ENCODE measurements around the gene SLC9A3.
"Not testable (repeated sequence)": the region's sequence is repeated elsewhere in the genome, so short reads cannot be mapped to it uniquely, and the experiment has no call there.

SLC9A3 gene

DNA sequence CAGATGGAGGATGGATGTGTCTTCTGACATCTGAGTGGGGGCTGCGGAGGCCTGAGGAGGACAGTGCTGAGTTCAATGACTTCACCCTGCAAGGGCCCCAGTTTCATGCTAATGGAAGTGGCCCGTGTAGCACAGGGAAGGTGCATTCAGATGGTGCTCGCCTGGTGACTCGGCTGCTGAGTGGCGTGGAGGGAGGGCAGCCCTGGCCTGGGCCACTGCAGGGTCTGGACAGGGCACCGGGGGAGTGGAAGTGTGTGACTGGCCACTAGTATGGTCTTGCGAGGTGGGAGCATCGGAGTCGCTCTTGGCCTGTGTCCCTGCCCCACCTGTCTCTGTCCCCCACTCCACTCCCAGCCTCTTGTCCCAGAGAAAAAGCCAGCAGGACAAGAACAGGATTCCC is 1.7 kb upstream of the SLC9A3 start:
- no peak for DNase-seq (ENCODE audit: low read depth)

DNA sequence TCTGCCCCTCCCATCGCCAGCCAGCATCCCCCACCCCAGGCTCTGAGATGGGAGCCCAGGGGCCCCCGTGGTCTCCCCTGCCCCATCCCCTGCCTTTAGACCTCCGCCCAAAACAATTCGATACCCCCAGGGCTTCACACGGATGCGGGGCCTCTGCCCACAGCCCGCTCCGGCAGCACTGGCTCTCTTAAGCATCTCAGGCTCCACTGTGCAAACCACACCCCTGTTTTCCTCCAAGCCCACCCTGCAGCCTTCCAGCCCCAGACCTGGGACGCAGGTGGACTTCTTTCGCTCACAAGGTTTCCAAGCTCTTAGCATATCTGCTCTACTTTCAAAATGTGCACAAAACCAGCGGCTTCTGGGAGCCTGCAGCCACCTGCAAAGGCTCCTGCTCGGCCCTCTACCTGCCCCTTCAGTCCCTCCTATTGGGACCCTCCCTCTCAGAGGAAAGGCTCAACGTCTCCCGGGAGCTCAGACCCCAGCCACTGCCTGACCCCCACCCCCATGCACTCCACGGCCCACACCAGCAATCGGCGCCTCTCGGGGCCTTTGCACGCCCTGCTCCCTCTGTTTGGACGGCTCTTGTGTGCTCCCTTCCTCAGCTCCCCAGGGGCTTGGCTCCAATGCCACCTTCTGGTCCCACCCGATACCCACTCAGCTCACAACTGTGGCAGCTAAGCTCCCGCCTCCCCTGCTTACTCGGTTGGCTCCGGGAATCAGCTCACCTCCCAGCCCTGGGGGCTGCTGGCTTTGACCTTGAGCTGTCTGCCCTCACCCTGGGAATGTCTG is 918 bp upstream of the SLC9A3 start:
- DNase-seq (ENCODE audit: low read depth) = no peak

DNA sequence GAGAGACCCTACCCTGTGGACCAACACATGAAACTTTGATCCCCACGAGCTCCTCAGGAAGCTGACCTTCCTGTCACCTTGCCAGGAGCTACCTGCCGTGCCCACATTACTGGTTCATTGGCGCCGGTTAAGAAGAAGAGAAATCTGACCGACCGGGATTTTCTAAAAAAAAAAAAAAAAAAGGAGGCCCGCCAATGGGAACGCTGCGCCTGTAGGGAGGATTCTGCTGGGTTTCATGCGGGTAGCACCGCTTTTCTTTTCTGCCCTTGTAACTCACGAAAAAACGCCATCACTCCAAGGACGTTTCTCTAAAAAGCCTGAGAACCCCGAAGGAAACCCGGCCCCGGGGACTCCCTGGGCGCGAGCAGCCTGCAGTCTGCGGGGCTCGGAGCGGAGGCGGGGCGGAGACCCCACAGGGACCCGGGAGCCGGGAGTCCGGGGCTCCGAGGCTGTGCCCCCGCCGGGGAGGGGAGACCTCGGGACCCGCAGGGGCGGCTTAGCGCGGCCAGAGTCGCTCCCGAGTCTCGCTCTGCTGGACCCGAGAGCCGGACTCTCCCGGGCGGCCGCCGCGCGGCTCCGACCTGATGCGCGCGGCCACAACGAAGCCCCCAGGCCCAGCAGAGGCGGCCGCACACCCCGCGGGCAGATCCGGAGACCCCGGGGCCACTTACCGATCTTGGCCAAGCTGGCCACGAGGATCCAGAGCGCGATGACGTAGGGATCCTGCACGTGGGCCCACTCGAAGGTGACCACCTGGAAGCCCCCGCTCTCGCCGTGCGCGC is 617 bp downstream of the SLC9A3 start:
- DNase-seq (ENCODE audit: low read depth) = no peak

DNA sequence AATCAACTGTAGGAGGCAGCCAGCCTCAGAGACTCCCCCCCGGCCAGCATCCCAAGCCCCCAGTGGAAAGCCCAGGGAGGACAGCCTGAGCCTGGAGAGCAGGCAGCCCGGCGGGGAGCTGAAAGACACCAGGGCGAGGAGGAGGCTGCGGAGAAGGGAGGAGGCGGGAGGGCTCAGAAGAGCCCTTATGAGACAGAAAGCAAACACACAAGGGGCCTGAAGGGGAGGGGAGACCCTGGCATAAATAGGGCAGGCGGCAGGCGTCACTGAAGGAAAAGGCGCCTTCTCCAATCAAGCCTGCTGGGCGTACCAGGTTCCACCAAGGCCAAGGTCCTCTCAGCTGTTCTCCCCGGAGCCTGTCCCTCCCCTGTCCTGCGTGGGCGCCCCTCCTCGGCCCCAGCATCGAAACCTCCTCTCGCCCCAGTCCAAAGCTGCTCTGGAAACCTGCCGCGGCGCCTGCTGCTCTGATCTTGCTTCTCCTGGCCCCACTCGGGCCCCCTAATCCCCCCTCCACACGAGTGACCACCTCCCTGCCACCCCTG is 1.3 kb downstream of the SLC9A3 start:
- DNase-seq (ENCODE audit: low read depth) = no peak

DNA sequence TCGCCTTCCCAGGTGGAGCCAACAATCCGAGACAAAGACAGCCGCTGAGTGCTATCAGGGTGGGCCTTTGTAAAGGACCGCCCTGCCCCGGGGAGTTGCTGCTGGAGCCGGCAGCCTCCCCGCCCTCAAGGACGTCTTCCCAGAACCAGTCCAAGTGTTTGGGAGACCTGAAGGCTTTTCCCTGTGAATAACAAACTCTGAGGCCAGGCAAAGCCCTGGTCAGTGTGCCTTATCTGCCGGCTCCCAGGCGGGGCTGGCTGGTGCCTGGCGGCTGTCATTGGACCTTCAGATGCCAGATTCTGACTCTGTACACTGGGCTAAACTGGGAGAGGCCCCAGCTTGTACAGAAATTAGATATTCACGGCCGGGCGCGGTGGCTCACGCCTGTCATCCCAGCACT is 2.1 kb downstream of the SLC9A3 start:
- no peak for DNase-seq (ENCODE audit: low read depth)

DNA sequence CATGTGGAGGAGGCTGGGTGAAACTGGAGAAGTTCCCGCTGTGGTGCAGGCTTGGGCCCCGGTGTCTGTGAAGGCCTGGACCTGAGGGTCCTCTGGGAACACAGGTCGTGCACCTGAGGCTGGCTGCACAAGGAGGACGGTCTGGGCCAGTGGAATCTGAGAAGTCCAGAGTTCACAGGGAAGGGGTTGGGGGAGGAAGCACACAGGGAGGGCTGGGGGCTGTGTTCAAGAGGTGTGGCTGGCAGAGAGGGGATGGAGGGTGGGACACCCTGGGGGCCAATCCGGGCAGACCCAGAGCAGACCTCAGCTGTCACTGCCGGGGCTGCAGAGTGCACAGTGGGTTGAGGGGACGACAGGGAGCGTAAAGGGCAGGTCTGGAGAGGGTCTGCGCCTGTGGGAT is 2.6 kb downstream of the SLC9A3 start:
- no peak for DNase-seq (ENCODE audit: low read depth)

DNA sequence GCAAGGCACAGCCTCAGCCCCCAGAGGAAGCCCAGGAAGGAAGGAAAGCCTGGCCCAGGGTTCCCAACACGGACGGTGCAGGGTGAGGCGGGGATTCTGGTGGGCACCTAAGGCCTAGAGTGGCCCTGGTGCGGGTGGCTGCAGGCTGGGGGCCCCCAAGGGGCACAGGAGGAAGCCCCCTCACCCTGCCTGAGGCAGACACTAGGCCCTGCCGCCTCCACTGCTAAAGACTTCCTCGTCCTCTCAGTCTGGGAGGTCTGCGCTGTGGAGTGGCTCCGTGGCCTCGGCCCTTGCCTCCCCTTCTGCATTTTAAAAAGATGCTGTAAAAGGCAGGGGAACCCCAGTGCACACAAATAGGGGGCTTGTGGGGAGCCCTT is 3.4 kb downstream of the SLC9A3 start:
- DNase-seq (ENCODE audit: low read depth) = no peak

DNA sequence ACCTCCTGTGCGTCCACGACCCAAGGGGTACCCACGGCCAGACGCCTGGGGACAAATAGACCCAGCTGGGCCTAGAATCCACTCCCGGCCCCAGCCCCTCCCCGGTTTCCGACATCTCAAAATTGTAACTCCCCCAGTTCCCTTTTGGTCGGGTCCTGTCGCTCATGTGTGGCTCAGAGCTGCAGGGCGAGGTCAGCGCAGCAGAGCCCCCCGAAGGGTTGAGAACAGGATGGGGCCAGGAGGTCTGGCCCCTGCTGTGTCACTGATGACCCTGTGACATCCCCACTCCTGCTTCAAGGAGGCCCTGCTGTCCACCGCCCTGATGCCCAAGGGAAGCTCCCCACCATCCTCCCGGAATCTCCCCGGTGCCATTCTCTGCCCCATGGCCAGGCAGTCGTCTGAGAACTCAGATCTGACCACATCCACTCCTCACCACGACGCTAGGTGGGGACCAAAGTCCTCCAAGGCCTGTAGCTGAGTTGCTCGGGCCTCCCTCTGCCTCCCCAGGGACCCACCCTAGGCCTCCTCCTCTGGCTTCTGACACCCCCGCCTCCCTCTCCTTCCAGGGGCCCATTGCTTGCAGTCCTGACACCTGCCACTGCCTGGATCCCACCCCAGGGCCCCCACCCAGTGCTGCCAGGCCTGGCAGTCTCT is 3.9 kb downstream of the SLC9A3 start:
- no peak for DNase-seq (ENCODE audit: low read depth)

DNA sequence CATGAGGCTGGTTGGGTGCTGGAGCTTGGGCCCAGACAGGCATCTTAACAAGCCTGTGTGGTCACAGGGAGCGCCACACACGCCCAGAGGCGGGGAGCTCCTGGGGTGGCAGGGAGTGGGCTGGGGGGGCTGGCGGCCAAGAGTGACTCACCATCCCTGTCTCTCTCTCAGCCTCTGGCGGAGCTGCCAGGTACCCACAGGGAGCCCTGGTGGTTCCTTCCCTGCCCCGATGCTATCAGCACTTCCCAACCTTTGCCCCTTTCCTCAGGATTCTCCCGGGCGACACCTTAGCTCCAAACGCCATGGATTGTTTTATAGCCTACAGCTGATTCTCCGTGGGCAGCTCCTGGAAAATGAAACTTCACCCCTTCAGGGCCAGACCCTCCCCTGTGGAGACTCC is 5.5 kb downstream of the SLC9A3 start:
- no peak for DNase-seq (ENCODE audit: low read depth)

DNA sequence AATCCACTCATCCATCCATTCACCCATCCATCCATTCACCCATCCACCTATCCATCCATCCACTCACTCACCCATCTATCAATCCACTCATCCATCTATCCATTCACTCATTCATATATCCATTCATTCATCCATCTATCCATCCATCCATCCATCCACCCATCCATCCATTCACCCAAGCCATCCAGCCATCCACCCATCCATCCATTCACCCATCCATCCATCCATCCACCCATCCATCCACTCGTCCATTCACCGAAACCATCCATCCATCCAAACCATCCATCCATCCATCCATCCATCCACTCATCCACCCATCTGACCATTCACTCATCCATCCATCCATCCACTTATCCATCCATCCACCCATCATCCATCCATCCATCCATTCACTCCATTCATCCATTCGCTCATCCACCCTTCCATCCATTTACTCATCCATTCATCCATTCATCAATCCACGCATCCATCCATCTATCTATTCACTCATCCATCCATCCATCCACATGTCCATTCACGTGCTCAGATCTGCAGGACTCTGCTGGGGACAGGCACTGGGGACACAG is 6.6 kb downstream of the SLC9A3 start:
- no peak for DNase-seq (ENCODE audit: low read depth)

DNA sequence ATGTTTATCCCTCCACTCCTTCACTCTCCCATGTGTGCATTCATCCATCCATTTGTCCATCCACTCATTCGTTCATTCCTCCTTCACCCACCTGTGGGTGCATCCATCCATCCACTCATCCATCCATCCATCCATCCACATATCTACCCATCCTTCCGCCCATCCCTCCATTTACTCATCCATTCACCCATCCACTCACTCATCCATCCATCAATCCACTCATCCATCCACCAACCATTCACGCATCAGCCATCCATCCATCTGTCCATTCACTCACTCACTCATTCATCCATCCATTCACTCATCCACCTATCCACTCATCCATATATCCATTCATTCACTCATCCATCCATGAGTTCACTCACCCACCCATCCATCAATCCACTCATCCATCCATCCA is 7.3 kb downstream of the SLC9A3 start:
- no peak for DNase-seq (ENCODE audit: low read depth)

DNA sequence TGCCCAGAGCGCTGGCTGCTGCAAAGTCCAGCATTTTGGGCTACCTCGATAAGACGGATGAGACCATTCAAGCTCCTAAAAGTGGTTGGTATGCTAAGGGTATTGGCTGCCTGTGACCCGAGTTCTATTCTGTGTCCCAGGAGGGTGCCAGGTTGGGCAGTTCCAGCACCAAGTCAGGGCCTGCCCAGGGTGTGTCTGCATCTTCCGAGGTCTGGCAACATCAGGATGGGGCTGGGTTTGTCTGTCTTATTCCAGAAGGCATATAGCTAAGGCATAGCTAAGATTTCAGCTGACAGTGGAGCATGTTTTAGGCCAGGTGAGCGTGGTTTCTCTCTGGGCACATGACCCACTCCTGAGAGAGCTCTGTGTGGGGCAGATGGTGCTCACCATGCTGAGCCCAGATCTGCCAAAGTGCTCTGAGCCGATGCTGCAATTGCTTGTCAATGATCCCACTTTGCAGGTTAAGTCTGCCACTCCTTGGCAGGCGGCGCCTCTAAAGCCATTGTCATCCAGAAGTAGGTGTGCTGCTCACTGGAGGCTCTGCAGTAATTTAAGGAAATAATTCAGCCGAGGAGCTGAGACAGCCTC is 7.8 kb downstream of the SLC9A3 start:
- DNase-seq (ENCODE audit: low read depth) = no peak

DNA sequence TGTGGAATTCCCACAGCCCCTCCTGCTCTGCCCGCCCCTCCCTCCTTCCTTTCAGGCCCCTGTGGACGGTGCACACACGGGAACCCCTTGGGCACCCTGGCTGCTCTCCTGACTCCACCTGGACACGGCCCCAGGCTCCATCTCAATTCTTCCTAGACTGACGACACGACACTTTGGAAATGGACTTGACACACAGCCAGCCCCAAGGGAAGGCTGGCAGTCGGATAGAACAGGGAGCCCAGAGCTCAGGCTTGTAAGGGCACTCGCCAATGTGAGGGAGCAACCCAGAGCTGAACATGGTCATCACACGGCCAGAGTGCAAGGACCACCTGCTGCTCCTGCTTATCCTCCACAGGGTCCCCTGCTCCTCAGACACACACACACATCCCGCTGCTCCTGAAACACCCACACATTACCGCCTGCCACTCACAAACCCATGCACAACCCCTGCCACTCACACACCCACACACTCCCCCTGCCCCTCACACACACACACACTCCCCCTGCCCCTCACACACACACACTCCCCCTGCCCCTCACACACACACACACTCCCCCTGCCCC is 8.9 kb downstream of the SLC9A3 start:
- no peak for DNase-seq (ENCODE audit: low read depth)

DNA sequence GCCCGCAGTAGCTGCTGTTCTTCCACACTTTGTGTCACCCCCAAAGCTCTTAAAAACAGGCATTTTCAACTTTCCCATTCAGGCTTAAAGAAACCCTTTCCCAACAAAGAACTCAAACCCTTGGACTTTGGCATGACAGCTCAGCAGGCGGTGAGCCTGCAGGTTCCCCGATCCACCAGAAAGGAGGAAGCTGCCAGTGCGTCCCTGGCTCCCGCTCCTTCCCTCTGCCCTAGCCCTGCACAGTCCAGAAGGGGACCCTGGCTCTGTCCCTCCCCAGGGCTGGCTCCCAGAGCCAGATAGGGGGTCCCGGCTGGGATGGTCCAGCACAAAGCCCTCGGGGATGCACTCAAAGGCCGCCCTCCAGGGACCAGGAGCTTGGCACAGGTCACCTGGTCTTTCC is 9.6 kb downstream of the SLC9A3 start:
- DNase-seq (ENCODE audit: low read depth) = no peak

DNA sequence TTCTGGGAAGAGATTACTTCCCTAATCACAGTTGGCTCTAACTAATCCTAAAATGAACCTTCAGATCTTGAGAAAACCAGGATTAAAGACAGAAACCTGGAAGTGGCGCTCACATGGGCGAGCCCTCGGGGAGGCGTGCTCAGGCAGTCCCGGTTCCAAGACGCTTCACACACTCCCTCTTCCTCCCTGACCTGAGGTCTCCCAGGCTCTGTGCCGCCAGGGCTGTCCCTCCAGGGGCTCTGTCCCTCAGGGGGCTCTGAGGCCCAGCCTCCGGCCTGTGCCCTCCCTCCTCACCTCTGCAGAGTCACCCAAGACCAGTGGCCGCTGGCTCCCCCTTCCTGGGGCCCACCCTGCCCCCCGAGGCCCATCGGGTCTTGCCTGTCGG is 10.2 kb downstream of the SLC9A3 start:
- DNase-seq (ENCODE audit: low read depth) = no peak

DNA sequence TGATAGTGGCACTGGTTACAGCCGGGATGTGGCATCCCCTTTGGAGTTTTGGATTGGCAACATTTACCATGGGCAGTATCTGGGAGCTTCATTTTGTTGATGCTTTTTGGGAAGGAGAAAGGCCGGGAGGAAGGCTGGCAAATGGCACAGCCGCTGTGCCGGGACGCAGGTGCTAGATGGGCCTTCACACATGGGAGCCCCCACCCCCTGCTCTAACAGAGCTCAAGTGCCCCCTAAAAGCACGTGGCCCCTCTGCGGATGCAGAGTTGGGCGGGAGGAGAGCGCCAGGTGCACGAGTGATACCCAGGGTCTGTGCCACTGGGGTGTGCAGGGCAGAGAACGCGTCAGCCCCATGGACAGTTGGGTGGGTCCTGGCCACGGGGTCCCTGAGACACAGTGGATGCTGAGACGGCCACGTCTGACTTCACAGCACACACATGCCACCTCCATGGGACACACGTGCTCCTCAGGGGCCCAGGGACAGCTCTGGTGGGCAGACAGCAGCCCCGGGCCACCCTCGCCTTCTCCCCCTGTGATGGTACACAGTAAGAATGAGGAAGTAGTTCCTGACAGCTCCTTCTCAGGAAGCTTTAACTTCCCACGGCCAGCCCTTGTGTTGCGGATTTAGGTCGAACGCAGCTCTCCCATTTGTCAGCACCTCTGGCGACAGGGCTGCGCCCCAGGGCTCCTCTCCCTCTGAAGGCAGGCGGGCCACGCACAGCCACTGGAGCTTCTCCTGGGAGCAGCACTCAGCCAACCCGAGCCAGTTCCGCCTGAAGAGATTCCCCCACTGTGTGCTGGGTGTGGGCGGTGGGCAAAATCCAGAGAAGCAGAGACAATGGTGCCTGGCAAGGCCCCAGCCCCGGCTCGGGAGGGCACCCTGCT is 10.8 kb downstream of the SLC9A3 start:
- DNase-seq (ENCODE audit: low read depth) = no peak

DNA sequence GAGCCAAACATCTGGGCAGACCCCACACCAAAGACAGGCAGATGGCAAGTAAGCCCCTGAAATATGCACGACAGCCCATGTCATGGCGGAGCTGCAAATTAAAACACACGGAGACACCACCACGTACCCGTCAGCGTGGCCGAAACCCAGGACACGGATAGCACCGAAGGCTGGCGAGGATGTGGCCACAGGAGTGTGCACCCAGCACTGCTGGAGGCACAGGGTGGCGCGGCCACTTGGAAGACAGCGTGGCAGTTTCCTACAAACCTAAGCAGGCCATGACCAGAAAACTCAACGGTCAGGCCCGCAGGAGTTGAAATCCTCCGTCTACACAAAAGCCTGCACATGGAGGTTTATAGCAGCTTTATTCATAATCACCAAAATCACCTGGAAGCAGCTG is 12.8 kb downstream of the SLC9A3 start:
- DNase-seq (ENCODE audit: low read depth) = no peak

DNA sequence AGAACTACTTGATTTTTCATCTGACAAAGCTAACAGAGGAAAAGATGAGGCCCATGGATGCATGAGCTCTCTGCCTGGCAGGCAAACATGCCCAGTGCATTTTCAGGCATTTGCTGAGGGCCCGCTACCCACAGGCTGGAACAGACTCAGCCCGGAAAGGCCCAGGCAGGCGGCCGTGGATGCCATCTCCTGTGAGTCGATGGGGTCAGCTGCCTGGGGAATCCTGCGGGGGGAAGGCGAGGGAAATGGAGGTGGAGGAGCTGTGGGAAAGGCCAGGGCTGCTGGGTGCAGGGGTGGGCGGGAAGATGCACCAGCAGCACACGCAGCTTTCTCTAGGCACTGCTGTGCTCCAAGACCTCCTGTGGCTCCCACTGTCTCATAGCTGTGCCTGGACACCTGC is 13.7 kb downstream of the SLC9A3 start:
- no peak for DNase-seq (ENCODE audit: low read depth)

DNA sequence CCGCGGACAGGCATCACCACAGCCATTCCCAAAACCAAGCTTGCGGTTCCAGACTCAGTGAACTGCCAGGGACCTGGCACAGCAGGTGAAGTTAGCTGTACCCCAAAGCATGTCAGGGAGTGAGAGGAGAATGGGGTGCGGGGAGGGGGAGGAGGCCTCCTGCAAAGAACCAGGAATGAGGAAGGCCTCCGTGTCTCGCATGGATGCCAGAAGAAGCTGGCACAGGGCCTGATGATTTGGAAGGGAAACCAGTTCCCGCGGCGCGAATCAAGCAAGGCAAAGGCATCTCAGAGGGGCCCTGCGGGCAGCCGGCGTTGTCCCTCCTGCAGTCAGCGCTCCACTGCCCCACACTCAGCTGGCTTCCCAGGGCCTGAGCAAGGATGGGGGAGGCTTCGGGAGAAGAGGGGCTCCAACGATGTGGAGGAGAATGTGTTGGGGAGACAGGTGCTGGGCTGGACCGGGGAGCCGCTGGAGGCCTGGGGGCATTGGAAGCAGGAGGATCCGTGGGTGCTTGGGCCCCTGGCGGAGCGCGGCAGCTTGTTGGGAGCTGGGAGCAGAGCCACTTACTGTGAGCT is 14.6 kb downstream of the SLC9A3 start:
- DNase-seq (ENCODE audit: low read depth) = no peak

DNA sequence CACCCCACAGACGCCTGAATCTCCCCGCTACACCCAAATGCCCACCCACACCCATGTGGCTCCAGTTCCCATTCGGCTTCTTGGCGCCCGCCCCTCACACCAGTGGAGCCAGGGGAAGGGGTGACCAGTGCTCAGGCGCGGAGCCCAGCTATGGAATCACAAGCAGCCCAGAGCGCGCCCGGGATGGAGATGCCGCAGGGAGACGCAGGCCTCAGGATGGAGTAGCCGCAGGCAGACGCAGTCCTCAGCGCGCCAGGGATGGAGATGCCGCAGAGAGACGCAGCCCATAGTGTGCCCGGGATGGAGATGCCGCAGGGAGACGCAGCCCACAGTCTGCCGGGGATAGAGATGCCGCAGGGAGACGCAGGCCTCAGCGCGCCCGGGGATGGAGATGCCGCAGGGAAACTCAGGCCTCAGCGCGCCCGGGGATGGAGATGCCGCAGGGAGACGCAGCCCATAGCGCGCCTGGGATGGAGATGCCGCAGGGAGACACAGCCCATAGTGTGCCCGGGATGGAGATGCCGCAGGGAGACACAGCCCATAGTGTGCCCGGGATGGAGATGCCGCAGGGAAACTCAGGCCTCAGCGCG is 16.2 kb downstream of the SLC9A3 start:
- not testable (repeated sequence) for DNase-seq (ENCODE audit: low read depth)
